ENCODE measurements around the gene ANK3.

DNA sequence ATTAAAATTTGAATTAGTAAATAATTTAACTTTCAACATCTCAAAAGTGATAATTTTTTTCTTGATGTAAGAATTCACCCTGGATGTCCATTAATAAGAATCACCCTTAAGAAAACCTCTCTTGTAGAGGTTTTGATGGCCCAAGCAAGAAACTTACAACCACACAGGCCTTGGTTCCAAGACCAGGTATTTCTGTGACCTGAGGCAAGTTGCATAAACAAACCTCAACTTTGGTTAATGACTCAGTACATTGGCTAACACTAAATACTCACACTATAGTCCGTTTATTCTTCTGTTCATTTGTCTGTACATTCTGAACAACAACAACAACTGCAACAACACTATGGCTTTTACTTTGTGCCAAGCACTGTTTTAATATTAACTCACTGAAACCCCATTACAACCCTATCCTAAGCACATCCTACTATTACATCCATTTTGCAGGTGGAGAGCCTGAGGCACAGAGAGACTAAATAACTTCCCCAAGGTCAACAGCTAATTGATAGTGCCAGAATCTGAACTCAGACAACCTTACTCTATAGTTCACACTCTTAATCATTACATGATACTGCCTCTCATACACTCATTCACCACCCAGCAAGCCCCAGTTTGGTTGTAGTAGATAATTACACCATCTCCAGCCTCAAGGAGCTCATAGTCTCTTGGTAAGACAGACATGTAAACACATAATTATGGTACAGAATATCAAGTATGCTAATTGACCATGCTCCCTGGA lies 6.6 kb downstream of the ANK3 start:
- no peak for TF ChIP-seq POLR2A (IDR thresholded peaks at IDR 0.05)
- TF ChIP-seq, protein P1, sequence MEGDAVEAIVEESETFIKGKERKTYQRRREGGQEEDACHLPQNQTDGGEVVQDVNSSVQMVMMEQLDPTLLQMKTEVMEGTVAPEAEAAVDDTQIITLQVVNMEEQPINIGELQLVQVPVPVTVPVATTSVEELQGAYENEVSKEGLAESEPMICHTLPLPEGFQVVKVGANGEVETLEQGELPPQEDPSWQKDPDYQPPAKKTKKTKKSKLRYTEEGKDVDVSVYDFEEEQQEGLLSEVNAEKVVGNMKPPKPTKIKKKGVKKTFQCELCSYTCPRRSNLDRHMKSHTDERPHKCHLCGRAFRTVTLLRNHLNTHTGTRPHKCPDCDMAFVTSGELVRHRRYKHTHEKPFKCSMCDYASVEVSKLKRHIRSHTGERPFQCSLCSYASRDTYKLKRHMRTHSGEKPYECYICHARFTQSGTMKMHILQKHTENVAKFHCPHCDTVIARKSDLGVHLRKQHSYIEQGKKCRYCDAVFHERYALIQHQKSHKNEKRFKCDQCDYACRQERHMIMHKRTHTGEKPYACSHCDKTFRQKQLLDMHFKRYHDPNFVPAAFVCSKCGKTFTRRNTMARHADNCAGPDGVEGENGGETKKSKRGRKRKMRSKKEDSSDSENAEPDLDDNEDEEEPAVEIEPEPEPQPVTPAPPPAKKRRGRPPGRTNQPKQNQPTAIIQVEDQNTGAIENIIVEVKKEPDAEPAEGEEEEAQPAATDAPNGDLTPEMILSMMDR (IDR thresholded peaks at IDR 0.05), result no peak
- no peak for TF ChIP-seq POLR2AphosphoS5 (IDR thresholded peaks at IDR 0.05)

All from breast epithelium (tissue), 3 donors.